K562 (cell line): ENCODE results near the gene MAGI2.

Experiments
- MXI1 ChIP-seq: IDR thresholded peaks from 2 replicates; pipeline ENCODE4 v1.6.1; 2011; ENCODE audit warnings: low read depth, mild to moderate bottlenecking, improper control_type of control experiment, low read length
- NR2C1 ChIP-seq, 2 experiments: fragments of 450-650 bp; IDR thresholded peaks; 2 replicates each; pipeline ENCODE4 v1.6.1; 2017; ENCODE audit warnings: mild to moderate bottlenecking in 2 of 2, antibody characterized with exemption in 1 of 2, inconsistent platforms in 1 of 2, missing compliant biosample characterization in 1 of 2, missing genetic modification characterization in 1 of 2
- POLR2A ChIP-seq: fragments of 450-650 bp; conservative IDR thresholded peaks from 2 replicates; pipeline ENCODE4 v1.6.1; 2016
- TCF7L2 ChIP-seq: fragments of 150-350 bp; IDR thresholded peaks from 2 replicates; pipeline ENCODE4 v1.6.1; 2016; ENCODE audit warnings: low read depth, mild to moderate bottlenecking, low read length, moderate library complexity

DNA sequence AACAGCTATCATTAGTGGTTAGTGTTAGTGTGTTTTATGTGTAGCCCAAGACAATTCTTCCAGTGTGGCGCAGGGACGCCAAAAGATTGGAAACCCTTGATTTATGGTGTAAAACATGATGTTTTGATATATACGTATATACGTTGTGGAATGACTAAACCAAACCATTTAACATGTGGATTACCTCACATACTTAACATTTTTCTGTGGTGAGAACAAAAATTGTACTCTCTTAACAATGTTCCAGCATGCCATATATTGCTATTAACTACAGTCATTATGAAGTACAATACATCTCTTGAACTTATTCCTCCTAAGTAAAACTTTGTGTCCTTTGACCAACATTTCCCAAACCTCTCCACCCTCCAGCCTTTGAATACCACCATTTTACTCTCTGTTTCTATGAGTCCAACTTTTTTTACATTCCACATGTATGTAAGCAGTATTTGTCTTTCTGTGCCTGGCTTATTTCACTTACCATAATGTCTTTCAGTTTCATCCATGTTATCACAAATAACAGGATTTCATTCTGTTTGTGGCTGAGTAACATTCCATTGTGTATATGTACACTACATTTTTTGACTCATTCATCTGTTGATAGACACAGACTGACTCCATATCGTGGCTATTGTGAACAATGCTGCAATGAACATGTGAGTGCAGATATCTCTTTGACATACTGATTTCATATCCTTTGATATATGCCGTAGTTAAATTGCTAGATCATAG is 42.2 kb upstream of the MAGI2 start:
- no peak for TF ChIP-seq TCF7L2
- no peak for TF ChIP-seq POLR2A
- no peak for TF ChIP-seq MXI1
- no peak for TF ChIP-seq NR2C1 (IDR thresholded peaks at IDR 0.05)
- no peak for TF ChIP-seq NR2C1 (tag; IDR thresholded peaks at IDR 0.05)
